Neural crest cell (in vitro differentiated cells): ENCODE results near the gene KLF4. TPM values are rescaled to one million over a fixed set of nuclear protein-coding genes. Genes with fewer than 3 reads are reported as not detected.
A peak's percentile ranks its signal among the peaks of the same experiment; 100 is the strongest.

ENCODE experiments used
- DNase-seq: peaks from one replicate; pipeline ENCODE4 v3.0.0; 2021; ENCODE audit warnings: low read depth, mixed read lengths, low spot score
- H3K27ac Mint-ChIP-seq: one replicate; pipeline ENCODE4 v1.8.0; 2021; ENCODE audit warnings: mild to moderate bottlenecking, mixed read lengths; ENCODE audit not compliant: unreplicated experiment
- H3K27me3 Mint-ChIP-seq: 2 replicates; pipeline ENCODE4 v1.8.0; 2021; ENCODE audit warnings: low read depth, mild to moderate bottlenecking, mixed read lengths
- H3K36me3 Mint-ChIP-seq: 2 replicates; pipeline ENCODE4 v1.8.0; 2021; ENCODE audit warnings: low read depth, mild to moderate bottlenecking, mixed read lengths
- H3K4me1 Mint-ChIP-seq: 2 replicates; pipeline ENCODE4 v1.8.0; 2021; ENCODE audit warnings: mixed read lengths
- H3K4me3 Mint-ChIP-seq: one replicate; pipeline ENCODE4 v1.8.0; 2021; ENCODE audit warnings: mild to moderate bottlenecking, mixed read lengths
- H3K9me3 Mint-ChIP-seq: 2 replicates; pipeline ENCODE4 v1.8.0; 2021; ENCODE audit warnings: mixed read lengths
- CTCF ChIP-seq: fragments of 200-600 bp; sonication (generic); conservative IDR thresholded peaks from 2 replicates; pipeline ENCODE4 v1.5.0; 2021; ENCODE audit warnings: antibody characterized with exemption, mild to moderate bottlenecking
- long read RNA-seq: library from polyadenylated mRNA; unstranded; transcript quantifications from one replicate; pipeline ENCODE4 v2.0.0, GENCODE V29; 2020
- total RNA-seq: library from RNA; stranded (reverse); gene quantifications from 2 replicates; pipeline ENCODE4 v1.2.1, GENCODE V29; 2021

KLF4 gene
- total RNA-seq = not detected in 2 replicates
- long read RNA-seq = 0 reads

- Mint-ChIP-seq H3K4me3 (peak within 1 kb of the TSS; percentile 89), H3K27me3 (peaks cover 95% of the 10 kb centered on the region), H3K27ac (peak within 1 kb of the TSS; percentile 35), H3K36me3 (no peaks in the 10 kb centered on the region), H3K4me1 (peaks cover 24% of the 10 kb centered on the region), H3K9me3 (no peaks in the 10 kb centered on the region)
- TF ChIP-seq CTCF = no peak
- peak; percentile 79 for DNase-seq
Observed at GRCh38 chr9:107489687-107490605, at the start of gene KLF4. KLF4 (minus strand) TSS chr9:107489769; CDS start chr9:107489172, 597 bp downstream.

- Mint-ChIP-seq H3K27me3 (no peaks in the 10 kb centered on the region), H3K36me3 (no peaks in the 10 kb centered on the region), H3K27ac (no peak overlapping the region), H3K4me3 (no peak overlapping the region), H3K4me1 (no peaks in the 10 kb centered on the region), H3K9me3 (no peaks in the 10 kb centered on the region)
- no peak for DNase-seq
- no peak for TF ChIP-seq CTCF
Observed at GRCh38 chr9:107536462-107536861, 46.9 kb upstream of the KLF4 start.

DNA sequence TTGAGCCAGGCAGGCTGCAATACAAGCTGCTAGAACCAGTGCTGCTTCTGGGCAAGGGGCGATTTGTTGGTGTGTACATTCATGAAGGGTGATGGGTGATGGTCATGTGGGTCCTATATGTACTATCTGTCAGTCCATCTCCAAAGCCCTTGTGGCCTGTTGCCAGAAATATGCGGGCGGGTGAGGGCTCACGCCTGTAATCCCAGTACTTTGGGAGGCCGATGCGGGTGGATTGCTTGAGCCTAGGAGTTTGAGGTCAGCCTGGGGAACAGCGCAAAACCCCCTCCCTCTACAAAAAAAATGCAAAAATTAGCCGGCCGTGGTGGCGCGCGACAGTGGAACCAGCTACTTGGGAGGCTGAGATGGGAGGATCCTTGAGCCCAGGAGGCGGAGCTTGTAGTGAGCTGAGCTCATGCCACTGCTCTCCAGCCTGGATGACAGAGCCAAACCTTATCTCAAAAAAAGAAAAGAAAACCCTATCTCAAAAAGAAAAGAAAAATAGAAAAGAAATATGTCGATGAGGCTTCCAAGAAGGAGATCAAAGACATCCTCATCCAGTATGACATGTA, 45.0 kb upstream of the KLF4 start:
- H3K4me1 Mint-ChIP-seq = peaks cover under 1% of the 10 kb centered on the region
- DNase-seq = no peak
- no peak for TF ChIP-seq CTCF
- H3K36me3 Mint-ChIP-seq = no peaks in the 10 kb centered on the region
- H3K27ac Mint-ChIP-seq = no peak overlapping the region
- no peaks in the 10 kb centered on the region for H3K27me3 Mint-ChIP-seq
- H3K4me3 Mint-ChIP-seq = no peak overlapping the region
- no peaks in the 10 kb centered on the region for H3K9me3 Mint-ChIP-seq

- Mint-ChIP-seq H3K36me3 (no peaks in the 10 kb centered on the region), H3K27ac (no peak overlapping the region), H3K4me3 (no peak overlapping the region), H3K4me1 (peaks cover 4% of the 10 kb centered on the region), H3K27me3 (no peaks in the 10 kb centered on the region), H3K9me3 (no peaks in the 10 kb centered on the region)
- TF ChIP-seq CTCF = no peak
- no peak for DNase-seq
Observed at GRCh38 chr9:107530679-107531078, 41.1 kb upstream of the KLF4 start.

- Mint-ChIP-seq H3K36me3 (no peaks in the 10 kb centered on the region), H3K4me1 (peaks cover 4% of the 10 kb centered on the region), H3K27ac (no peak overlapping the region), H3K27me3 (no peaks in the 10 kb centered on the region), H3K9me3 (no peaks in the 10 kb centered on the region), H3K4me3 (no peak overlapping the region)
- DNase-seq = no peak
- no peak for TF ChIP-seq CTCF
Observed at GRCh38 chr9:107528686-107529085, 39.1 kb upstream of the KLF4 start.
